Measurements from ENCODE around the gene DUSP19. TPM values are rescaled to one million over a fixed set of nuclear protein-coding genes. Genes with fewer than 3 reads are reported as not detected.

Gene DUSP19
- total and polyA plus RNA-seq, 2 of the 13 experiments (the other 11 are each of a cell fraction or from before 2014, with no cell fraction given), result 1.3 to 1.9 TPM

DNA sequence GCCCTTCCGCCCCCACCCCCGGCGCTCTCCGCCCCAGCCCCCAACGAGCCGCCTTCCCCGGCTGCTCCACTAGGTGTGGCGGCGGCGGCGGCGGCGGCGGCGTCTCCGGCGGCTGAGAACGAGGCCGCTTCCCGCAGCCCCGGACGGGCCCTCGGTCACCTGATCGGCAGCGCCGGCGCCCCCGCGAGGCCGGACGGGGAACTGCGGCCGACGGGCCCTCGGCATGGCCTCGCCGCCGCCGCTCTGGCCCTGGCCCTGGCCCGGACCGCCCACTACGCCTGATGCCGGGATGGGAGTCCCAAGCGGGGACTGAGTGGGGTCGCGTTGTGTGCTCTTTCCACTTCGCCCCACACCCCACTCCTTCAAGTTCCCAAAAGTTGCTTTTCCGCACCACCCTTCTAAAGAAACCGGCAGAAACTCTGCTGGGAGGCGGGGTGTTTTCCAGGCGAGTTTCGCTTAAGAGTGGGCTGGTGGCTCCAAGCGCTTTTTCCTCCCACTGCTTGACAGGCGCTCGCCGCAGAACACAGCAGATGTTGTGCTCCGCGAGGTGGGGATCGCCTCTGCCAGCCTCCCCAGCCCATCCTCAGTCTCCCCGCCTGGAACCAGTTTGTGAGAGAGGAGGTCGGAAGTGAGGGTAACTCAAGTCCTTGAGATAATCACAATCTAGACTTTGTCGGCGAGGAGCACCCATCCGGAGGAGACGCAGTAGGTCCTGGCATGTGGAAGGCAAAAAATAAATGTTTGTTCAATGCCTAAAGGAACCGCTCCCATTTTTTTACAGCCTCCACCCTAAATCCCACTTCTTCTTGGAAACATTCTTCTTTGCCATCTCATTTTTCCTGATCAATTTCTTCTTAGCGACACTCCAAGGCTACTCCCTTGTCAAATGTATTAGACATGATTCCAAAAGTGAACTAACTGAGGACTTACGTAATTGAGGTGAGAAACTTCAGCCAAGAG is 39.9 kb upstream of the DUSP19 start, which contains the start of gene NCKAP1 (continued):
- TF ChIP-seq, protein P1, sequence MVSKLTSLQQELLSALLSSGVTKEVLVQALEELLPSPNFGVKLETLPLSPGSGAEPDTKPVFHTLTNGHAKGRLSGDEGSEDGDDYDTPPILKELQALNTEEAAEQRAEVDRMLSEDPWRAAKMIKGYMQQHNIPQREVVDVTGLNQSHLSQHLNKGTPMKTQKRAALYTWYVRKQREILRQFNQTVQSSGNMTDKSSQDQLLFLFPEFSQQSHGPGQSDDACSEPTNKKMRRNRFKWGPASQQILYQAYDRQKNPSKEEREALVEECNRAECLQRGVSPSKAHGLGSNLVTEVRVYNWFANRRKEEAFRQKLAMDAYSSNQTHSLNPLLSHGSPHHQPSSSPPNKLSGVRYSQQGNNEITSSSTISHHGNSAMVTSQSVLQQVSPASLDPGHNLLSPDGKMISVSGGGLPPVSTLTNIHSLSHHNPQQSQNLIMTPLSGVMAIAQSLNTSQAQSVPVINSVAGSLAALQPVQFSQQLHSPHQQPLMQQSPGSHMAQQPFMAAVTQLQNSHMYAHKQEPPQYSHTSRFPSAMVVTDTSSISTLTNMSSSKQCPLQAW (CRISPR knock-in tag; IDR thresholded peaks at IDR 0.05), result peak; percentile 83
- TF ChIP-seq HOXA5 (CRISPR knock-in tag; IDR thresholded peaks at IDR 0.05), result peak; percentile 69; the same call in 1 of the 2 replicates
- TF ChIP-seq, protein P2, sequence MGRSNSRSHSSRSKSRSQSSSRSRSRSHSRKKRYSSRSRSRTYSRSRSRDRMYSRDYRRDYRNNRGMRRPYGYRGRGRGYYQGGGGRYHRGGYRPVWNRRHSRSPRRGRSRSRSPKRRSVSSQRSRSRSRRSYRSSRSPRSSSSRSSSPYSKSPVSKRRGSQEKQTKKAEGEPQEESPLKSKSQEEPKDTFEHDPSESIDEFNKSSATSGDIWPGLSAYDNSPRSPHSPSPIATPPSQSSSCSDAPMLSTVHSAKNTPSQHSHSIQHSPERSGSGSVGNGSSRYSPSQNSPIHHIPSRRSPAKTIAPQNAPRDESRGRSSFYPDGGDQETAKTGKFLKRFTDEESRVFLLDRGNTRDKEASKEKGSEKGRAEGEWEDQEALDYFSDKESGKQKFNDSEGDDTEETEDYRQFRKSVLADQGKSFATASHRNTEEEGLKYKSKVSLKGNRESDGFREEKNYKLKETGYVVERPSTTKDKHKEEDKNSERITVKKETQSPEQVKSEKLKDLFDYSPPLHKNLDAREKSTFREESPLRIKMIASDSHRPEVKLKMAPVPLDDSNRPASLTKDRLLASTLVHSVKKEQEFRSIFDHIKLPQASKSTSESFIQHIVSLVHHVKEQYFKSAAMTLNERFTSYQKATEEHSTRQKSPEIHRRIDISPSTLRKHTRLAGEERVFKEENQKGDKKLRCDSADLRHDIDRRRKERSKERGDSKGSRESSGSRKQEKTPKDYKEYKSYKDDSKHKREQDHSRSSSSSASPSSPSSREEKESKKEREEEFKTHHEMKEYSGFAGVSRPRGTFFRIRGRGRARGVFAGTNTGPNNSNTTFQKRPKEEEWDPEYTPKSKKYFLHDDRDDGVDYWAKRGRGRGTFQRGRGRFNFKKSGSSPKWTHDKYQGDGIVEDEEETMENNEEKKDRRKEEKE (IDR thresholded peaks at IDR 0.05), result no peak
- no peak for TF ChIP-seq NFRKB (IDR thresholded peaks at IDR 0.05)
- TF ChIP-seq MXD3 (CRISPR knock-in tag; IDR thresholded peaks at IDR 0.05), result no peak
- peak; percentile 75 for TF ChIP-seq PHF21A (CRISPR knock-in tag; IDR thresholded peaks at IDR 0.05)
- TF ChIP-seq ZNF138 (CRISPR knock-in tag; IDR thresholded peaks at IDR 0.05; ENCODE audit: low read depth), result 0 out of 2 replicates have a peak, but pooled peaks have one; percentile 5
- TF ChIP-seq MEF2D (CRISPR knock-in tag; IDR thresholded peaks at IDR 0.05), result no peak
- no peak for TF ChIP-seq SOX13 (IDR thresholded peaks at IDR 0.05)
- TF ChIP-seq SOX13 (CRISPR knock-in tag; conservative IDR thresholded peaks at IDR 0.05 in 1 of 2, IDR thresholded peaks at IDR 0.05 in 1 of 2), result peak in 1 of 2 experiments; percentile 30; a peak in 1 of 4 replicates
- peak; percentile 34; the same call in 1 of the 2 replicates for TF ChIP-seq ZNF607 (CRISPR knock-in tag; IDR thresholded peaks at IDR 0.05; ENCODE audit: borderline replicate concordance)
- no peak for TF ChIP-seq PRMT3 (CRISPR knock-in tag; IDR thresholded peaks at IDR 0.05; ENCODE audit: borderline replicate concordance, low read depth)
- no peak for TF ChIP-seq SNRNP70 (IDR thresholded peaks at IDR 0.05; ENCODE audit: low read depth, low read length)
- peak; percentile 58 for TF ChIP-seq SP5 (CRISPR knock-in tag; IDR thresholded peaks at IDR 0.05; ENCODE audit: borderline replicate concordance, low read depth)
- TF ChIP-seq RBM22 (optimal IDR thresholded peaks at IDR 0.05; ENCODE audit: low read length), result no peak
- TF ChIP-seq, protein P3, sequence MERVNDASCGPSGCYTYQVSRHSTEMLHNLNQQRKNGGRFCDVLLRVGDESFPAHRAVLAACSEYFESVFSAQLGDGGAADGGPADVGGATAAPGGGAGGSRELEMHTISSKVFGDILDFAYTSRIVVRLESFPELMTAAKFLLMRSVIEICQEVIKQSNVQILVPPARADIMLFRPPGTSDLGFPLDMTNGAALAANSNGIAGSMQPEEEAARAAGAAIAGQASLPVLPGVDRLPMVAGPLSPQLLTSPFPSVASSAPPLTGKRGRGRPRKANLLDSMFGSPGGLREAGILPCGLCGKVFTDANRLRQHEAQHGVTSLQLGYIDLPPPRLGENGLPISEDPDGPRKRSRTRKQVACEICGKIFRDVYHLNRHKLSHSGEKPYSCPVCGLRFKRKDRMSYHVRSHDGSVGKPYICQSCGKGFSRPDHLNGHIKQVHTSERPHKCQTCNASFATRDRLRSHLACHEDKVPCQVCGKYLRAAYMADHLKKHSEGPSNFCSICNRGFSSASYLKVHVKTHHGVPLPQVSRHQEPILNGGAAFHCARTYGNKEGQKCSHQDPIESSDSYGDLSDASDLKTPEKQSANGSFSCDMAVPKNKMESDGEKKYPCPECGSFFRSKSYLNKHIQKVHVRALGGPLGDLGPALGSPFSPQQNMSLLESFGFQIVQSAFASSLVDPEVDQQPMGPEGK (CRISPR knock-in tag; IDR thresholded peaks at IDR 0.05), result peak; percentile 62; the same call in 1 of the 2 replicates
- no peak for TF ChIP-seq PCBP2 (optimal IDR thresholded peaks at IDR 0.05; ENCODE audit: low read depth, low read length, poor library complexity, severe bottlenecking)
- no peak for TF ChIP-seq ZNF567 (CRISPR knock-in tag; IDR thresholded peaks at IDR 0.05; ENCODE audit: borderline replicate concordance)
- no peak for TF ChIP-seq ZNF652 (CRISPR knock-in tag; IDR thresholded peaks at IDR 0.05; ENCODE audit: borderline replicate concordance, low read depth)
- TF ChIP-seq ZNF362 (CRISPR knock-in tag; IDR thresholded peaks at IDR 0.05; ENCODE audit: borderline replicate concordance), result no peak
